Stimulated activated naive CD4-positive, alpha-beta T cell treated with Interleukin-2 at 50 U/mL for 16 hours (primary cell): Measurements from ENCODE around the gene CYGB.

Source experiments
- DNase-seq: peaks from one replicate; lab custom pipeline; 2025; lab: John Stamatoyannopoulos, UW

CYGB gene

GRCh38 chr17:76537578-76538280 is at the start of gene CYGB:
Gene CYGB (minus strand): TSS chr17:76537709. CDS start chr17:76537542, 167 bp downstream.
- no peak for DNase-seq

GRCh38 chr17:76586741-76587487 is 49.4 kb upstream of the CYGB start:
- DNase-seq: no peak

GRCh38 chr17:76585649-76586593 is 48.4 kb upstream of the CYGB start, which contains the start of gene ST6GALNAC2:
Gene ST6GALNAC2 (minus strand): TSS chr17:76585860. CDS start chr17:76585808, 52 bp downstream.
- peak; percentile 24 for DNase-seq

- no peak for DNase-seq
These were observed 47.6 kb upstream of the CYGB start for GRCh38 chr17:76585033-76585648.

- DNase-seq: no peak
These were observed 47.0 kb upstream of the CYGB start for GRCh38 chr17:76584427-76585032.

GRCh38 chr17:76582660-76583059 is 45.2 kb upstream of the CYGB start:
- no peak for DNase-seq

GRCh38 chr17:76581515-76581914 is 44.0 kb upstream of the CYGB start:
- DNase-seq: no peak

- DNase-seq: no peak
These were observed 41.8 kb upstream of the CYGB start for GRCh38 chr17:76579281-76579680.

- DNase-seq: no peak
These were observed 40.9 kb upstream of the CYGB start for GRCh38 chr17:76578376-76578775.

GRCh38 chr17:76577876-76578275 is 40.4 kb upstream of the CYGB start:
- DNase-seq: no peak

GRCh38 chr17:76576189-76576588 is 38.7 kb upstream of the CYGB start:
- no peak for DNase-seq

GRCh38 chr17:76575570-76575969 is 38.1 kb upstream of the CYGB start:
- no peak for DNase-seq

- DNase-seq: no peak
These were observed 36.7 kb upstream of the CYGB start for GRCh38 chr17:76574166-76574565.

- no peak for DNase-seq
These were observed 35.6 kb upstream of the CYGB start for GRCh38 chr17:76573096-76573495.

GRCh38 chr17:76572201-76572910 is 34.8 kb upstream of the CYGB start:
- DNase-seq: no peak

- no peak for DNase-seq
These were observed 33.5 kb upstream of the CYGB start for GRCh38 chr17:76570877-76571471.

GRCh38 chr17:76570457-76570856 is 32.9 kb upstream of the CYGB start:
- DNase-seq: no peak

- DNase-seq: no peak
These were observed 32.2 kb upstream of the CYGB start for GRCh38 chr17:76569607-76570279.

- DNase-seq: no peak
These were observed 31.3 kb upstream of the CYGB start for GRCh38 chr17:76568811-76569221.
